Measurements from ENCODE around the gene AMIGO2.
A peak's percentile ranks its signal among the peaks of the same experiment; 100 is the strongest.

The AMIGO2 gene

GRCh38 chr12:47097276-47097896, 17.6 kb upstream of the AMIGO2 start:
- no peak for DNase-seq

- no peak for DNase-seq
Observed at GRCh38 chr12:47095446-47096236, 15.9 kb upstream of the AMIGO2 start.

GRCh38 chr12:47094804-47095203, 15.0 kb upstream of the AMIGO2 start:
- no peak for DNase-seq

GRCh38 chr12:47091009-47091408, 11.2 kb upstream of the AMIGO2 start:
- no peak for DNase-seq

- peak in 1 of 2 experiments; percentile 33 for DNase-seq
Observed at GRCh38 chr12:47088021-47088944, 8.5 kb upstream of the AMIGO2 start.

- DNase-seq = no peak
Observed at GRCh38 chr12:47087088-47087688, 7.4 kb upstream of the AMIGO2 start.

- no peak for DNase-seq
Observed at GRCh38 chr12:47085815-47086252, 6.1 kb upstream of the AMIGO2 start.

- no peak for DNase-seq
Observed at GRCh38 chr12:47084172-47084571, 4.4 kb upstream of the AMIGO2 start.

GRCh38 chr12:47082796-47083621, 3.2 kb upstream of the AMIGO2 start:
- no peak for DNase-seq

GRCh38 chr12:47082283-47082682, 2.5 kb upstream of the AMIGO2 start:
- DNase-seq = no peak

GRCh38 chr12:47080725-47081502, 1.2 kb upstream of the AMIGO2 start:
- peak in 1 of 2 experiments; percentile 33 for DNase-seq

GRCh38 chr12:47079981-47080724, 394 bp upstream of the AMIGO2 start:
- peak in 1 of 2 experiments; percentile 38 for DNase-seq

GRCh38 chr12:47078733-47079467, 859 bp downstream of the AMIGO2 start:
- peak in 1 of 2 experiments; percentile 27 for DNase-seq

- no peak for DNase-seq
Observed at GRCh38 chr12:47078086-47078395, 1.7 kb downstream of the AMIGO2 start.

- DNase-seq = no peak
Observed at GRCh38 chr12:47077206-47078085, 2.3 kb downstream of the AMIGO2 start.

GRCh38 chr12:47075192-47076084, 4.3 kb downstream of the AMIGO2 start:
- DNase-seq = no peak

- DNase-seq = no peak
Observed at GRCh38 chr12:47074757-47075156, 5.0 kb downstream of the AMIGO2 start.

- no peak for DNase-seq
Observed at GRCh38 chr12:47073951-47074350, 5.8 kb downstream of the AMIGO2 start.
